Measurements from ENCODE around the gene CLEC1A.
"Not testable (repeated sequence)": the region's sequence is repeated elsewhere in the genome, so short reads cannot be mapped to it uniquely, and the experiment has no call there.

Gene CLEC1A

DNA sequence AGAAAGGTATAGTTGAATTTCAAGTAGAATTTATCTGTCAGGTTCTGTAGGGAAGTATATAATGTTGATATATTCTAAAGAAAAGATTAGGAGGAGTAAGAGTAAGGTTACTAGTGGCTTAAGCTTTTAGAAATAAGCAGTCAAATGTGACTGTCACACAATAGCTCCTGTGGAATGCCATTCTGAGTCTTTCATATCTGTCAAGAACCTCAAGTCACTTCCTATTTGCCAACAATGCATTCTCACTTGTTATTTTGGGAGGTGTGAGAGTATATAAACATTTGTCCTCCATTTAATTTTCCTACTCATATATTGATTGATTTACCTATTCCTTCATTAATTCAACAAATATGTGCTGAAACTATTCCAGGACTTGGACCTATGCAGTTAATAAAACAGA, 56.6 kb downstream of the CLEC1A start:
- no peak for DNase-seq

DNA sequence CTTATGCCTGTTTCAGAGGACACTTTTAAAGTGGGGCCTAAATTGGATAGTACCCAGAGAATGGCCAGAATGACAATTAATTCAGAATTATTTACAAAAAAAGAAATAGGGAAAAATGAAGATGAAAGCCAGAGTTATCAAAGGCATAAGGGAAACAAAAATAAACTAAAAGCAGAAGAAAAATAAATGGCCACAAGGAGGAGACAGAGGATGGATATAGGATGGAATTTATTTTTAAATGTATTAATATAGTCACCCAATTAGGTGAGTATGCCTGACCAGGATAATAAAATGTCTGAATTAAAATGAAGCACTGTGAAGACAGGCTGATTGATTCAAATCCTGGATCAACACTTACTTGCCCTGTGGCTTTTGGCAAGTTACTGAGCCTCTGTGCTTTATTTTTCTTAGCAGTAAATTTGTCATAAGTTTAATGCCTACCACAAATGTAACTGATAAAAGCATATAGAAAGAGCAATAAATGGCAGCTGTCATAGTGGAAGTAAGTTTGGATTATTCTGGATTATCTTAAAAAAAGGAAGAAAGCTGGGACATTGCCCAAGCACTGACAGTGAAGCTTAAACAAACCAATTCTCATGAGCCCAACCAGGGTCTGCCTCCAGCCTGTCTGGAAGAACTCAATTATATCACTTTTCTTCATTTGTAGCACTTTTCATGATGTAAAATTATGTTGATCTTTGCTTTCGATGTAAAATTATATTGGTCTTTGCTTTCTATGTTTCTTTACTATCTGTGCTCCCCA, 64.8 kb downstream of the CLEC1A start:
- no peak for DNase-seq

GRCh38 chr12:10031771-10032175, 67.0 kb downstream of the CLEC1A start:
- DNase-seq = no peak

- no peak for DNase-seq
Observed at GRCh38 chr12:10031321-10031720, 67.5 kb downstream of the CLEC1A start.

DNA sequence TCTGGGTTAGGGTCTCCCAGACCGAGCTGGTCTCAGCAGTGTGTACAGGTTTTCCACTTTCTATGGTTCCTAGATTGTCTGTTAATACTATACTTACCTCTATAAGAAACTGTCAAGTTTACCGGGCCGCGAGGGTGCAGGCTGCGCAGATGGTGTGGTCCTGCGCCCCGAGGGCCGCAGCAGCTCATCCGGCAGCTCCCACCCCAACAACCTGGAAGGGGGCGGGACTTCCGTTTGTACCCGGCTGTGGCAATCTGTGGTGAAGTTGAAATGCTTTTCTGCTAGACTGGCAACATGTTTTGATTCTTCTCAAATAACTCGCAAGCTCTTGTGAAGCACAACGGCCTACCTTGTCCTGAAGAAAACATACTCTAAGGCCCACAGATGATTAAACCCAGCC, 68.3 kb downstream of the CLEC1A start, which contains the start of gene CLEC9A:
TSS of gene CLEC9A (plus strand) at position 237 of the 400 bp plus-strand sequence. CDS start 22,006 bp downstream, outside the sequence.
- no peak for DNase-seq

GRCh38 chr12:10027721-10028120, 71.1 kb downstream of the CLEC1A start:
- no peak for DNase-seq

GRCh38 chr12:10027311-10027710, 71.5 kb downstream of the CLEC1A start:
- no peak for DNase-seq

DNA sequence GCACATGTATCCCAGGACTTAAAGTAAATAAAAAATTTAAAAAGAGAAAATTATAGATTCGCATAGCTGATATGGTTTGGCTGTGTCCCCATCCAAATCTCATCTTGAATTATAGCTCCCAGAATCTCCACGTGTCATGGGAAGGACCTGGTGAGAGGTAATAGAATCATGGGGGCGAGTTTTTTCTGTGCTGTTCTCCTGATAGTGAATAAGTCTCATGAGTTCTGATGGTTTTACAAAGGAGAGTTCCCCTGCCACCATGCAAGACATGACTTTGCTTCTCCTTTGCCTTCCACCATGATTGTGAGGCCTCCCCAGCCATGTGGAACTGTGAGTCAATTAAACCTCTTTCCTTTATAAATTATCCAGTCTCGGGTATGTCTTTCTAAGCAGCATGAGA, 72.1 kb downstream of the CLEC1A start:
- DNase-seq = not testable (repeated sequence)

- no peak for DNase-seq
Observed at GRCh38 chr12:10025236-10025635, 73.5 kb downstream of the CLEC1A start.

GRCh38 chr12:10021342-10021741, 77.4 kb downstream of the CLEC1A start:
- DNase-seq = no peak
